Activated CD8-positive, alpha-beta T cell treated with anti-CD3 and anti-CD28 coated beads for 36 hours (primary cell): ENCODE results near the gene MICAL2. TPM values are rescaled to one million over a fixed set of nuclear protein-coding genes. Genes with fewer than 3 reads are reported as not detected.

ENCODE experiments used
- ATAC-seq: fragments of 200-7000 bp; cut with Tn5 transposase; one replicate; pipeline ENCODE4 v1.10.0; 2021; ENCODE audit warnings: mild to moderate bottlenecking, moderate library complexity
- CTCF ChIA-PET: fragments of 350-600 bp; sonication (Branson Sonifier 250); formaldehyde crosslinking; loops from one replicate; lab custom pipeline; 2021; ENCODE audit warnings: antibody characterized with exemption; lab: Charles Lee
- POLR2A ChIA-PET: fragments of 350-600 bp; sonication (Branson Sonifier 250); formaldehyde crosslinking; loops from one replicate; lab custom pipeline; 2021; ENCODE audit warnings: antibody characterized with exemption; lab: Charles Lee
- DNase-seq: peaks from one replicate; pipeline ENCODE4 v3.0.0-alpha.2; 2020
- H3K27ac Mint-ChIP-seq: one replicate; pipeline ENCODE4 v1.8.0; 2021; ENCODE audit warnings: mild to moderate bottlenecking, mixed read lengths
- H3K27me3 Mint-ChIP-seq: one replicate; pipeline ENCODE4 v1.8.0; 2021; ENCODE audit warnings: mixed read lengths
- H3K36me3 Mint-ChIP-seq: one replicate; pipeline ENCODE4 v1.8.0; 2021; ENCODE audit warnings: low read depth, mixed read lengths
- H3K4me1 Mint-ChIP-seq: one replicate; pipeline ENCODE4 v1.8.0; 2021; ENCODE audit warnings: low read depth, mixed read lengths
- H3K4me3 Mint-ChIP-seq: one replicate; pipeline ENCODE4 v1.8.0; 2021; ENCODE audit warnings: mild to moderate bottlenecking, moderate library complexity, mixed read lengths
- H3K9me3 Mint-ChIP-seq: one replicate; pipeline ENCODE4 v1.8.0; 2021; ENCODE audit warnings: mixed read lengths
- intact Hi-C: fragments of 100-400 bp; cut with micrococcal nuclease; formaldehyde crosslinking; loops from one replicate; pipeline ENCODE4 v1.10.0; 2022
- total RNA-seq, 2 experiments: library from RNA; stranded (reverse); gene quantifications; one replicate each; pipeline ENCODE4 v1.2.3, GENCODE V29; 2021
- TF ChIP-seq, protein P1 (sequence below): fragments of 200-600 bp; IDR thresholded peaks from one replicate; pipeline ENCODE4 v1.8.0; 2022; ENCODE audit warnings: antibody characterized with exemption, mild to moderate bottlenecking

MICAL2 gene
- total RNA-seq, 2 experiments from 2014 or later = 99.8 to 105 TPM

DNA sequence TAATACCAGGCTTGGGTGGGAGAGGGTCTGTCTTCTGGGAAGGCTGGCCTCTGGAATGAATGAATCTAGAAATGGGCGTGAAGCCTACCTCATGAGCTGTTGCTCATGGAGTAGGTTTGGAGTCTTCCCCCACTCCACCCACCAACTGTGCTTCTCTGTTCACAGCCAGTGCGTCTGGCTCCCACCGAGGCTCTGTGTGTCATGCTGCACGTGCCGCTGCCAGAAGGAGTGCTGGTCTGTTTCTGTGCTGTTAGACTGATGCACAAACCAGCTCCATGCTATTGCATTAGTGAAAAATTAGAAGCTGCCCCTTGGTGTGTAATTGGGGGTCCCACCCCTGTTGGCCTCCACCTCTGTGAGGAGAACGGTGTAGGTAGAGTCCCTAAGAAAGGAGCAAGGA, 134.7 kb downstream of the MICAL2 start:
- POLR2A ChIA-PET = interaction anchor here (0.5 to 0.6 kb wide), 2 partner anchors 11 to 20 kb away, joined by 3 to 5 read pairs; no protein-coding TSS in a partner anchor
- H3K36me3 Mint-ChIP-seq = peaks cover 26% of the 10 kb centered on the region
- intact Hi-C loops = no loop called here
- ATAC-seq (no peak), DNase-seq (no peak)
- no peaks in the 10 kb centered on the region for H3K9me3 Mint-ChIP-seq
- H3K27me3 Mint-ChIP-seq = no peaks in the 10 kb centered on the region
- peaks cover 22% of the 10 kb centered on the region for H3K4me1 Mint-ChIP-seq
- CTCF ChIA-PET = interaction anchor here (1.0 to 1.6 kb wide), 2 partner anchors 9 to 36 kb away, joined by 5 to 7 read pairs; no protein-coding TSS in a partner anchor
- TF ChIP-seq, protein P1, sequence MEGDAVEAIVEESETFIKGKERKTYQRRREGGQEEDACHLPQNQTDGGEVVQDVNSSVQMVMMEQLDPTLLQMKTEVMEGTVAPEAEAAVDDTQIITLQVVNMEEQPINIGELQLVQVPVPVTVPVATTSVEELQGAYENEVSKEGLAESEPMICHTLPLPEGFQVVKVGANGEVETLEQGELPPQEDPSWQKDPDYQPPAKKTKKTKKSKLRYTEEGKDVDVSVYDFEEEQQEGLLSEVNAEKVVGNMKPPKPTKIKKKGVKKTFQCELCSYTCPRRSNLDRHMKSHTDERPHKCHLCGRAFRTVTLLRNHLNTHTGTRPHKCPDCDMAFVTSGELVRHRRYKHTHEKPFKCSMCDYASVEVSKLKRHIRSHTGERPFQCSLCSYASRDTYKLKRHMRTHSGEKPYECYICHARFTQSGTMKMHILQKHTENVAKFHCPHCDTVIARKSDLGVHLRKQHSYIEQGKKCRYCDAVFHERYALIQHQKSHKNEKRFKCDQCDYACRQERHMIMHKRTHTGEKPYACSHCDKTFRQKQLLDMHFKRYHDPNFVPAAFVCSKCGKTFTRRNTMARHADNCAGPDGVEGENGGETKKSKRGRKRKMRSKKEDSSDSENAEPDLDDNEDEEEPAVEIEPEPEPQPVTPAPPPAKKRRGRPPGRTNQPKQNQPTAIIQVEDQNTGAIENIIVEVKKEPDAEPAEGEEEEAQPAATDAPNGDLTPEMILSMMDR = no peak
- H3K27ac Mint-ChIP-seq = no peak overlapping the region
- no peak overlapping the region for H3K4me3 Mint-ChIP-seq

DNA sequence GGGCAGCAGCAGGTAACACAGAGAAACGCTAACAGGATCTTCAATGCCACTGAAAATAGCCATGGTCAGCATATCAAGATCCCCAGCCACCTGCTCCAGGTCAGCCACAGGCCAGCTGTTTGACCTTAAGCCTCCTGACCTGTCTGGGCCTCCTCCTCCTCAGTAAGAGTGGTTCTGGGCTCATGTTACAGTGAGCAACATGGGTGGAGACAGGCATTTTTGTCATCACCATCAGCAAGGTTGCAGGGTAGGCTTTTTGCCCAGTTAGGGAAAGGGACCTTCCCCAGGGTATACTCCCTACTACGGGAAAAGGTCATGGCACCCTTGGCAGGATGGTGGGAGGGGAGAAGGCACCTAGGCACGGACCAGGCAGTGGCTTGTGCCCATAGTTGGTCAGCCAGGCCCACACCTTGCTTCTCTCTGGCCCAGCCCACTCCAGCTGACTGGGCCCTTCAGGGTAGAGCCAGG, 135.2 kb downstream of the MICAL2 start:
- Mint-ChIP-seq H3K4me1 (peaks cover 22% of the 10 kb centered on the region), H3K4me3 (no peak overlapping the region), H3K9me3 (no peaks in the 10 kb centered on the region), H3K27me3 (no peaks in the 10 kb centered on the region), H3K36me3 (peaks cover 26% of the 10 kb centered on the region), H3K27ac (no peak overlapping the region)
- POLR2A ChIA-PET = interaction anchor here (0.5 to 0.6 kb wide), 2 partner anchors 10 to 20 kb away, joined by 3 to 5 read pairs; no protein-coding TSS in a partner anchor
- CTCF ChIA-PET = interaction anchor here (1.6 kb wide), 1 partner anchor 9 kb away, joined by 7 read pairs; no protein-coding TSS in a partner anchor
- no peak for ATAC-seq
- DNase-seq = no peak
- TF ChIP-seq, protein P1 = no peak
- intact Hi-C loops = no loop called here

DNA sequence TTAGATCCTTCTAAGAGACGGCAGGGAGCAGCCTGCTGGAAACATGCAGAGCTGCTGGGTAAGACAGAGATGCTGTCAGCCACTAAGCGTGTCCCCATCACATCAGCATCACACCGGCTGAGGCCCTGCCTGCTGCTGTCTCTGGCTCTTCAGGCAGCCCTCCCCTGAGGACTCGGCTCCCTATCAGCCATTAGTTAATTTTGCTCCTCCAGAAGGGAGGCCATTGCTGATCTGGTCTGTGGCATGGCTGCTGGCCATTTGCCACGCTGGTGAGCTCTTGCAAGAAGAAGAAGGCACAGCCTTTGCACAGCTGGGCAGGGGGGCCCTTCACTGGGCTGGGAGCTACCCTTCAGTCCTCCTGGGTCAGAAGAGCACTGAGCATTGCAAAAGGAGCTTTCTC, 135.8 kb downstream of the MICAL2 start:
- CTCF ChIA-PET = no interaction called here
- H3K4me3 Mint-ChIP-seq = no peak overlapping the region
- H3K27me3 Mint-ChIP-seq = no peaks in the 10 kb centered on the region
- intact Hi-C loops = no loop called here
- POLR2A ChIA-PET = interaction anchor here (0.6 to 1.4 kb wide), 2 partner anchors 123 to 140 kb away, joined by 3 read pairs; no protein-coding TSS in a partner anchor
- ATAC-seq (no peak), DNase-seq (no peak)
- no peaks in the 10 kb centered on the region for H3K9me3 Mint-ChIP-seq
- H3K36me3 Mint-ChIP-seq = peaks cover 22% of the 10 kb centered on the region
- peaks cover 22% of the 10 kb centered on the region for H3K4me1 Mint-ChIP-seq
- H3K27ac Mint-ChIP-seq = no peak overlapping the region
- TF ChIP-seq, protein P1 = no peak

DNA sequence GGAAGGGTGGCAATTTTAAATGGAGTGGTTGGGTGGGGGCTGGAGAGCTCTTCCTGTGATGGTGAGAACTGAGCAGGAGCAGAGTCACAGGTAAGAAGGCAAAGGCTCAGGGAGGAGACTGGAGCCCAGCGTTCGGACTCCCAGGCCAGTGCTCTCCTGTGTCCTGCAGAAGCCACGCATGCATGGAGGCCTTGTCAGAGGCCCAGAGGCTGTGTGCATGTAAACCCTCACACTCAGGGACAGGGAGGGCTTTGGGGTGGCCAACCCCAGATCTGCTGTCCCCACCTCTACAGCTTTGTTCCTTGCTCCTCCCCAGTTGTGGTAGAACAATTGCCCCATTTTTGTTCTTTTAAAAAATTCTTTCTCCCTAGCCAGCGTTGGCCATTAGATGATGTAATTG, 136.6 kb downstream of the MICAL2 start:
- no peak for DNase-seq
- H3K4me1 Mint-ChIP-seq = peaks cover 15% of the 10 kb centered on the region
- no peak overlapping the region for H3K4me3 Mint-ChIP-seq
- ChIA-PET POLR2A (interaction anchor here (1.4 kb wide), 1 partner anchor 124 kb away, joined by 3 read pairs; no protein-coding TSS in a partner anchor), CTCF (no interaction called here)
- no peaks in the 10 kb centered on the region for H3K27me3 Mint-ChIP-seq
- intact Hi-C loops = no loop called here
- ATAC-seq = no peak
- TF ChIP-seq, protein P1 = no peak
- H3K36me3 Mint-ChIP-seq = peaks cover 14% of the 10 kb centered on the region
- no peaks in the 10 kb centered on the region for H3K9me3 Mint-ChIP-seq
- no peak overlapping the region for H3K27ac Mint-ChIP-seq

DNA sequence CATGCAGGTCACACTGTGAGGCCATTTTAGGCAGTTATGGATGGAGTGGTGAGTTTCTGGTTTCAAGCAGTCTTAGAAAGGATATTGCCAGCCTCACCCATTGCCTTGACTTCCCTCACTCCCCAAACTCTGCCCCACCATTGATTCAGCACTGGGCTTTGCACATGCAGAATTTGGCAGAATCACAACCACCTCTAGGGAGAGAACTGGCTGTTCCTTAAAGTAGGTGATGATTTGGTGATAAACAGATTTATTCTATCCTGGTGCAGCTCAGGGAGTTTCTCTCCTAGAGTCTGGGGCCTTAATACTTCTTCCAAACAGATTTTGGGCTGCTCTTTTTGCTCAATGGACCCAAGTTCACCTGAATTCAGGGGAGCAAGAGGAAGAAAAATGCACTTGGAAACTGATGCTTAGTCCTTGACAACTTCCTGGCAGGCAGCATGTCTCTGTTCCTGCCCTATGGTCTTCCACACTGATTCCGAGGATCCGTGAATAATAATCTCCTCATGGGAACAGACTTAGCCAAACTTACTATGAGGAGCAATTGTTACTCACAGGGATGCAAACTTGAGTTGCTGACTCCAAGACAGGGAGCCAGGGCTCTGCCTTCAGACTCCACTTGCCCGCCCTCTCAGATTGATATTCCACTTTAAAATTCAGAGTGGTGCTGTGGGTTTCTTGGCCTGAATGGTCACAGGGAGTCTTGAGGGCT, 137.3 kb downstream of the MICAL2 start:
- peaks cover 8% of the 10 kb centered on the region for H3K4me1 Mint-ChIP-seq
- no peaks in the 10 kb centered on the region for H3K27me3 Mint-ChIP-seq
- intact Hi-C loops = no loop called here
- no peaks in the 10 kb centered on the region for H3K9me3 Mint-ChIP-seq
- ChIA-PET POLR2A (interaction anchor here (1.6 kb wide), 1 partner anchor 10 kb away, joined by 5 read pairs; no protein-coding TSS in a partner anchor), CTCF (no interaction called here)
- DNase-seq (no peak), ATAC-seq (no peak)
- TF ChIP-seq, protein P1 = no peak
- H3K36me3 Mint-ChIP-seq = peaks cover 7% of the 10 kb centered on the region
- no peak overlapping the region for H3K27ac Mint-ChIP-seq
- no peak overlapping the region for H3K4me3 Mint-ChIP-seq
